Breast epithelium (tissue), 3 donors: ENCODE measurements around the gene HKDC1.

ENCODE experiments used
- POLR2A ChIP-seq: fragments of 450-650 bp; IDR thresholded peaks from one replicate; pipeline ENCODE4 v1.6.1; 2016; ENCODE audit warnings: antibody characterized with exemption, mild to moderate bottlenecking, moderate library complexity
- POLR2AphosphoS5 ChIP-seq, 3 donors: sonication (generic); formaldehyde crosslinking; IDR thresholded peaks; one replicate each; pipeline ENCODE4 v1.6.1; 2017; ENCODE audit warnings: antibody characterized with exemption in 3 of 3

DNA sequence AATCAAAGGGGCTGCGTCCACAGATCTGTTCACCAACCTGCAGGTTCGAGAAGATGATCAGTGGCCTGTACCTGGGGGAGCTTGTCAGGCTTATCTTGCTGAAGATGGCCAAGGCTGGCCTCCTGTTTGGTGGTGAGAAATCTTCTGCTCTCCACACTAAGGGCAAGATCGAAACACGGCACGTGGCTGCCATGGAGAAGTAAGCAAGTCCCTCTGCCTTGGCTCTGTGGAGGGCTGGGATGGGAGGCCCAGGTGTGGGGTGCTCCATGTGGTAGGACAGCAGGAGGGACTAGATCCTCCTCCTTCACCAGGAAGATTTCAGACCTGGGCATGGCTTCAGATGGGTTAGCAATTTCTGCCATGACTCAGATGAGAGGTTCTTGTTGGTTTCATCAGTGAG lies 25.9 kb downstream of the HKDC1 start:
- TF ChIP-seq POLR2AphosphoS5 (IDR thresholded peaks at IDR 0.05) = no peak
- no peak for TF ChIP-seq POLR2A
